Hematopoietic multipotent progenitor cell treated with erythropoietin and hydrocortisone succinate and interleukin-3 and kit ligand, for 6 days (in vitro differentiated cells): ENCODE results near the gene ZCCHC14.
A peak's percentile ranks its signal among the peaks of the same experiment; 100 is the strongest.

Experiments used
- DNase-seq: peaks from one replicate; pipeline ENCODE4 v3.0.0-alpha.2; 2015

Gene ZCCHC14

DNA sequence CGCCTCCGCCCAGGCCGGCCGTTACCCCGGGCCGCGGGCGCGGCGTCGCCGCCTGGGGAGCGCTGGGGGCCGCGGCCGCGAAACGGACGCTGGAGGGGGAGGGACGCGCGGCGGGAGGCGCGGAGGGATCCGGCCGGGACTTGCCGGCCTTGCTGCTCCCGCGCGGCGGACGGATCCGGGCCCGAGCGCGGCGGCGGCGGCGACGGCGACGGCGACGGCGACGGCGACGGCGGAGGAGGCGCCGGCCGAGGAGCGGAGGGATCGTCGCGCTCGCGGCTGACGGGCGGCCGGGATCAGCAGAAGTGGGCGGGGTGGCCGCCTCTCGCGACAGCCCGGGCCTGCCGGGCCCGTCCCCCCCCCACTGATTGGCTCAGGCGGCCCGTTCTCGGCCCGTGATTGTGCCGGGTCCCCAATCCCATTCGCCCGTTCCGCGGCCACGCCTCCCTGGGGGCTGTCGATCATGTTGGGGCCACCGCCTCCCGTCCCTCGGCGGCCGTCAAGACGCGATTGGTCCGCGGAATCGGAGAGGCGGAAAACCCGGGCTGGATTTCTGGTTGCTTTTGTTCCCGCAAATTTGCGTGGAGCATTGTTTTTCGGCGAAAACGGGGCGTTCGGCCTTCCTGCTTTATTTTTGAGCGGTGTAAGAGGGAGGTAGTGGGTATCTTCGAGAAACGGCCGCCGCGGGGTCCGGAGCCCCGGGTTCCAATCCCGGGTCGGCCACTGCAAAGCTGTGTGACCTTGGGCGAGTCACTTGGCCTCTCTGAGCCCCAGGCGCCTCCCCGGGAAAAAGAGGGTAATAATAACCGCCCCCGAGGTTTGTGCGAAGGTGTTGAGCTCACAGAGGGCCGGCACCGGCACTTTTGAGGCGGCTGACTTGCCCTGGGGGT, at the start of gene ZCCHC14:
Gene ZCCHC14 (minus strand): TSS at position 304 of the 887 bp plus-strand sequence. CDS start 786 bp downstream, outside the sequence.
- peak; percentile 98 for DNase-seq

DNA sequence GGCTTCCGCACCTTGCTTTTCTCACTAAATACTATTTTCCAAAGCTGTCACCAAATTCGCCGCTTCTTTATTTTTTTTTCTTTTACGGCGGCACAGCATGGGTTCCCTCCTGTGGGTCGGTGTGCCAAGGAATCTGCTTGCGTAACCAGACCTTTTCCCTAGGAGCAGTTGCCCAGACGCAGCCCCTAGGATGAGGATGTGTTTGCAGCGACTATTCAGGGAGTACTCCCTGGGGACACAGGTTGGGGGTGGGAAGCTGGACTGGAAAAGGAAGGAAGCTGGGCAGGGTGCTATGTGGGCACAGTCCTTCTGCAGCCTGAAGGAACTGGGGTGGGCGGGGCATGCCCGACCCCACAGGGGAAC, 49.0 kb upstream of the ZCCHC14 start:
- no peak for DNase-seq

DNA sequence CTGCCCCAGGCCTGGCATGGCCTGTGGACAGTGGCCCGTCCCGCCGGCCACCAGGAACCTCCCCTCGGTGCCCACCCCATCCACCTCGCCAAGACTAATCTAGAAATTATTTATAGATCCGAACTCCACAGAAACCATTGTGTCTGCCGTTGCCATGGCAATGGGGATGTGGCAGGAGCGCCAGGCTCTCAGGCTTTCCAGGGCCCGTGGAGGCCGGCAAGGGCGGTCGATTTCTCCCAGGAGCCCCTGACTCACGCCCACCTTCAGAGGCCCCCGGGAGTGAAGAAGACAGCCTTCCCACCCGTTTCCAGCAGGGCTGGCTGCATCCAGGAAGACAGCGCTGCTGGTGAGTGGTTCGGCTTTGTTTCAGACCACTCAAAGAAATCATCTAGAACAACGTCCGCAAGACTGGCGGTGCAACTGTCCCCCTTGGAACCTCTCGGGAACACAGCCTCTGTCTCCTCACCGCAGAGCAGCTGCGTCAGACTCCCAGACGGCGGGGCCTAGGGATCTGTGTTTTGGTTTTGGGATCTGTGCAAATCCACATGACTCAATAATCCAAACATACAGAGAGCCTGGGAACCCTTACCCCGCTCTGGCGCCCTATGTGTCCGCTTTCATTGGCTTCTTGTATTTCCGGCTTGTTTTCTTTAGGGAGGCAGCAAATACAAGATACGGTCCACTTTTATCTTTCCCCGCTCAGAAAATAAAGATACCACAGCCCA, 48.5 kb upstream of the ZCCHC14 start:
- no peak for DNase-seq

DNA sequence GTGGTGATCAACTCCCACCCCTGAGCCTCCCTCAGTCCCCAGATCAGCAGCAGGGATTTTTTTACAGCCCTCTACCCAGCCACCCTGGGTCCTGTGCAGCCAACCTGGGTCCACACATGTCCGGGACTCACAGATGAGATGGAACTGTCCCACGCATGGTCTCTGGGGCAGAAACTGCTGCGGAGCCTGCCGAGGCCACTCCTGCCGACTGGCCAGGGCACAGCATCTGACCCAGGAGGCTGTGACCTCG, 48.0 kb upstream of the ZCCHC14 start:
- no peak for DNase-seq

DNA sequence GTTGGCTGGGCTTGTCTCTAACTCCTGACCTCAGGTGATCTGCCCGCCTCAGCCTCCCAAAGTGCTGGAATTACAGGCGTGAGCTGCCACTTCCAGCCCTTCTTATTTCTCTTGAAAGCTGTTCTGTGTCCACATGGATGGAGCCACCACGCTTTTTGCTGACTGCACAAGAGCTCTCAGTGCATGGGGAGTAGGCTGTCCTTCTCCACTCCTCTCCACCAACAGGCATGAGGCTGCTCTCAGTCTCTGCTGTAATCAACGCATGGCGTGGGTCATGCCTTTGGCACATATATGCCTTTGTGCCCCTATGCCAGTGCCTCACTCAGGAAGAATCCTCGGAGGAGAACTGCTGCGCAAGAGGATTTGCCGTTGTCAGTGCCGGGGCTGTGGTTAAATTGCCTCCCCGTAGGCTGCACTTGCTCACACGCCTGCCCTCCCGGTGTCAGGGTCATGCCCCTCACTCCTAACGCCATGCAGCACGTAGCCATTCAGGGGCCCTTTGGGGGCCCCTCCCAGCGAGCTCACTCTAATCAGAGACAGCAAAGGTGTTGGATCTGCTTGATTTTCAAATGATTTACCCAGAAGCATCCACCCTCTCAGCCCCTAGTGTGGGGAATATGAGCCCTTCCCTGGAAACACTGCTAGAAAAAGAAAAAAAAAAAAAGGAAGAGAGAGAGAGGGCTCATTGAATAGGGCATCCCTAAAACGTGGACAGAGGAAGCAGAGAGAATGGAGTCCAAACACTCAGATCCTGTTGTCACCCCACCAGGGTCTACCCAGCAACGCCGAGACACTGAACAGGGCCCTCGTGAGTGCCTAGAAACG, 47.5 kb upstream of the ZCCHC14 start:
- DNase-seq, result no peak

DNA sequence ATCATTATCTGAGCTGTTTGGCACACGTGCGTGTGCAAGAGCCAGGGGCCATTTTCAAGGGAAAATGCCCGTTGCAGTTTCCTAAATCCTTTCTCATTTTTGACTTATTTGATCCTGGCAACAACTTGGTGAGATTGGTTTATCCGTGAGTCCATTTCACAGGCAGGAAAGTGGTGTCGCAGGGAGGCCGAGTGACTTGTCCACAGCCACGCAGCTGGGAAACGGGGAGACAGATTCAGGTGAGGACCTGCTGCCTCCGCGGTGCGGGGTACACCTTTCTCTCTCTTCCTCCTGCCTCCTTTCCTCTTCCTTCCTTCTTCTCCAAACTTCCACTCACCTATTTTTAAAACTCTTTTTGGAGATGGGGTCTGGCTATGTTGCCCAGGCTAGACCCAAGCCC, 46.3 kb upstream of the ZCCHC14 start:
- DNase-seq, result no peak

DNA sequence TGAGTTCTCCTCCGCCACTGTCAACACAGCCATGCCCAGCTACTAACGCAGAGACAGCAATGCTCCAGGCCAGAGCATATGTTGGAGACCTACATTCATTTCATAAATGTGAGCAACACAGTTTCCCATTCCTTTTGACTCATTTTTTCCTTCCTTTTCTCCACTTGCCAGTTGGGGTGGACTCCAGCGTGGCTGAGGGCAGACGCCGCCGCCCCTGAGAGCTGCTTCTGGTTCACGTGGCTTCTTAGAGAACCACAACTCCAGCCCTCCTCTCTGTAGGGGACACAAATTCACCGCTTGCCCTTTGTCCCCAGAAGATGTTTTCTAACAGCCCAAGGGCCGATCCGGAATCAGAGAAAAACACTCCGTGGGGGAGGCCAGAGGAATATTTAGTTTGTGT, 45.8 kb upstream of the ZCCHC14 start:
- no peak for DNase-seq

DNA sequence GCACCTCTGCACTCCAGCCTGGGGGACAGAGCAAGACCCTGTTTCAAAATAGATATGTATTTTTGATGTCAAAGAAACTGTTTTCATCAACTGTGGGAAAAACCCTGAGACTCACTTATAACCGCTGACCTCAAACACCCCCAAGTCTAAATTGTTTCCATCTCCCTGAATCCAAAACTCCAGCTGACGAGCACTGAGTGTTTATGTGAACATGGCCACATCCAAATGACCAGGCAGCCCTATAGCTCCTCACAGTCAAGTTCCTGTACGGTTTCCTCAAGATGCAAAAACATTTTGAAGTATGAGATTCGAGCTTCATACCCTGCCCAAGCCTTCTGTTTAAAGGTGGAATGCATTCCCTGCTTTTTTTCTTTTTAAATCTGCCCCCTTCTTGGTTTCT, 45.3 kb upstream of the ZCCHC14 start:
- DNase-seq, result no peak

DNA sequence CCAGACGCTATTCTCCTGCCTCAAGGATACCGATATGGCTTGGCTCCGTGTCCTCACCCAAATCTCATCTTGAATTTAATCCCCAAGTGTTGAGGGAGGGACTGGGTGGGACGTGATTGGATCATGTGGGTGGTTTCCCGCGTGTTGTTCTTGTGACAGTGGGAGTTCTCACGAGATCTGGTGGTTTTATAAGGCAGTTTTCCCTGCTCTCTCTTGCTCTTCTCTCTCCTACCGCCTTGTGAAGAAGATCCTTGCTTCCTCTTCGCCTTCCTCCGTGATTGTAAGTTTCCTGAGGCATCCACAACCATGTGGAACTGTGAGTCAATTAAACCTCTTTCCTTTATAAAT, 43.9 kb upstream of the ZCCHC14 start:
- no peak for DNase-seq

DNA sequence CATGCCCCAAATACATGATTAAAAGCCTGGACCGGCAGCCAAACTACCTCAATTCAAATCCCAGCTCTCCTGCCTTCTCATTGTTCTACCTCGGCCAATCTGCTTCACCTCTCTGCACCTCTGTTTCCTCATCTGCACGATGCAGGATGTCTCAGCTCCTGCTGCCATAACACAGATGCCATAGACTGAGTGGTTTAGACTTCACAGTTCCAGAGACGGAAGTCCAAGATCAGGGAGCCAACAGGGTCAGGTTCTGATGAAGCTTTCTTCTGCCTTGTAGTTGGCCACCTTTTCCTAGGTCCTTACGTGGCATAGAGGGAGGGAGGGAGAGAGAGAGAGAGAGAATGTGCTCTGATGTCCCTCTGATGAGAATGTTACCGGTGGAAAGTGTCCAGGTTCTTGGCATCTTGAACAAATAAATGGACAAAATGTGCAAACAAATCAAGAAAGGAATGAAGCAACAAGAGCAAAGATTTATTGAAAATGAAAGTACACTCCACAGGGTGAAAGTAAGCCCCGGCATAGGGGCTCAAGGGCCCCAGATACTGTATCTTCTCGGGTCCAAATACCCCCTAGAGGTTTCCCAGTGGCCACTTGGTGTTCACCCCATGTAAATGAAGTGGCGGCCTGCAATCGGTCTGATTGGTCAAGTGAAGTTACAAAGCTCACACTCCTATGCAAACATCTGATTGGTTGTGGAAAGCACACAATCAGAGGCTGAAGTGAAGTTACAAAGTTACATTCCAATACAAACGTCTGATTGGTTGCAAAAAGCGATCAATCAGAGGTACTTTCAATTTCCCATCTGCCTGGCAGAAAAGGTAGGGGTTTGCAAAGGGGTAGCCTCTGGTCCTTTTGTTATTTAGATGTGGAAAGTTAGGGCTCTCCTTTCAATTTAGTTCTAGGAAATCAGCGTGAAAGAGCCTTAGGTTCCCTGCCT, 43.3 kb upstream of the ZCCHC14 start:
- no peak for DNase-seq

DNA sequence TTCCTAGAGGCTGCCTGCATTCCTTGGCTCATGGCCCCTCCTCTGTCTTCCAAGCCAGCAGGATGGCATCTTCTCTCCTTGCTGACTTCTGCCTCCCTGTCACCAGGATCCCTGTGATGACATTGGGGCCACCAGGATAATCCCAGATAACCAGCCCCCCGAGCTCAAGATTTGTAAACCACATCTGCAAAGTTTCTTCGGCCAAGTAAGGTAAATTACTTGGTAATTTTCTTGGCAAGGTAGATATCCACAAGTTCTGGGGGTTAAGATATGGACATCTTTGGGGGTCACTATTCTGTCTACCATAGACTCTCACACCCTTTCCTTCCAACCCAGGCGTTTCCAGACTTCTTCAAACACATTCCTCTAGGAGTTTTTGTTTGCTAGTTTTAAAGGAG, 42.6 kb upstream of the ZCCHC14 start:
- no peak for DNase-seq

DNA sequence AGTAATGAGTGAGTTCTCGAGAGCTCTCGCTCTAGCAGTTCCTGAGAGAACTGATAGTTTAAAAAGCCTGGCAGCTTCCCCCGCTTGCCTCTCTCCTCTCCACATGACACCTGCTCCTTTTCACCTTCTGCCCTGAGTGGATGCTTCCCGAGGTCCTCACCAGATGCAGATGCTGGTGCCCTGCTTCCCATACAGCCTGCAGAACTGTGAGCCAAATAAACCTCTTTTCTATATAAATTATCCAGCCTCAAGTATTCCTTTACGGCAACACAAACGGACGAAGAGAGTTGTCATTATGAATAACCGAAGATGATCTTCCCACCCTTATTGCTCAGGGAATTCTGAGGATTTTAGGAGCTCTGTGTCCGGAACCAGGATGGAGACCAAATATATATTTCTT, 41.9 kb upstream of the ZCCHC14 start:
- DNase-seq, result no peak

DNA sequence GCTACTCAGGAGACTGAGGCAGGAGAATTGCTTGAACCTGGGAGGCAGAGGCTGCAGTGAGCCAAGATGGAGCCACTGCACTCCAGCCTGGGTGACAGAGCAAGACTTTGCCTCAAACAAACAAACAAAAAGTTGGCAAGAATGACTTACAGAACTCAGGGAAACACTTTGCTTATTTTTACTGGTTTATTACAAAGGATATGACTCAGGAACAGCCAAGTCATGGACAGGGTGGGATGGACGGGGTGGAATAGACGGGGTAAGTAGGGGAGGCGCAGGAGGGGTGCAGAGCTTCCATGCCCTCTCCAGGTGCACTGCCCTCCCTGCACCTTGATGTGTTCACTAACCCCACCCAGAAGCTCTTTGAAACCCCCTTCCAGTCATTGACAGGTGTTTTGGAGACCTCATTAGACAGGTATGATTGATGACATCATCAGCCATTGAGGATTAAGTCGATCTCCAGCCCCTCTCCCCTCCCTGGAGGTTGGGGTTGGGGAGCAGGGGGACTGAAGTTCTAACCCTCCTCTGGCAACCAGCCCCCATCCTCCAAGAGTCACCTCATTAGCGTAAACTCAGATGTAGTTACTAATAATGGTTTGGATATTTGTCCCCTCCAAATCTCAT, 41.3 kb upstream of the ZCCHC14 start:
- no peak for DNase-seq

DNA sequence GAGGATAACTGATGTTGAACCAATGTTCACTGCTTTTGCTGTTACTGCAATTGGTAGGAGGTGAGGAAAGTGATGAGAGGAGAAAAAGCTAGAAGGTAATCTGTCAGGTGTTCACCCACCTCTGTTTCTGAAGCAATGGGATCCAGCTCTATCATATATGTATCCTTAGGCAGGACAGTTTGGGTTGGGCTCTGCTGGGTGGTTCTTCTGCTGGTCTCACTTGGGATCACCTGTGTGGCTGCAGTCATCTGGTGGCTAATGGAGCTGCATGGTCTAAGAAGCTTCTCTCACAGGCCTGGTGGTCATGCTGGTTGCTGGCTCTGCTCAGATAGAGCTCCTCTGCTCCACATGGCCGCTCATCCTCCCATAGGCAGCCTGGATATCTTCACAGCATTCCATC, 40.2 kb upstream of the ZCCHC14 start:
- no peak for DNase-seq

DNA sequence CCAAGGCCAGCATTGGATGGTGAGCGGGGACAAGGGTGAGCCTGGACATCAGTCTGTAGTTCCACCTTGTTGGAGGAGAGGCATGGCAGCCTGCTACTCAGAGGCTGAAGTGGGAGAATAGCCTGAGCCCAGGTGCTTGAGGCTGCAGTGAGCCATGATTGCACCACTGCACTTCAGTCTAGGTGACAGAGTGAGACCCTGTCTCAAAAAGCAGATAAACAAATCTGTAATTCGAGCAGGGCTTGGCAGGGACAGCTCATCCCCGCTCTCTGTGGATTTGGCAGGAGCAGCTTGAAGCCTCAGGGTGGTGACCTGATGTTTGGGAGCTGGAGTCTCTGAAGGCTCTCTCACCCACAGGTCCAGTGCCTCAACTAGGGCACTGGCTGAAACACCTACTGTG, 38.6 kb upstream of the ZCCHC14 start:
- no peak for DNase-seq

DNA sequence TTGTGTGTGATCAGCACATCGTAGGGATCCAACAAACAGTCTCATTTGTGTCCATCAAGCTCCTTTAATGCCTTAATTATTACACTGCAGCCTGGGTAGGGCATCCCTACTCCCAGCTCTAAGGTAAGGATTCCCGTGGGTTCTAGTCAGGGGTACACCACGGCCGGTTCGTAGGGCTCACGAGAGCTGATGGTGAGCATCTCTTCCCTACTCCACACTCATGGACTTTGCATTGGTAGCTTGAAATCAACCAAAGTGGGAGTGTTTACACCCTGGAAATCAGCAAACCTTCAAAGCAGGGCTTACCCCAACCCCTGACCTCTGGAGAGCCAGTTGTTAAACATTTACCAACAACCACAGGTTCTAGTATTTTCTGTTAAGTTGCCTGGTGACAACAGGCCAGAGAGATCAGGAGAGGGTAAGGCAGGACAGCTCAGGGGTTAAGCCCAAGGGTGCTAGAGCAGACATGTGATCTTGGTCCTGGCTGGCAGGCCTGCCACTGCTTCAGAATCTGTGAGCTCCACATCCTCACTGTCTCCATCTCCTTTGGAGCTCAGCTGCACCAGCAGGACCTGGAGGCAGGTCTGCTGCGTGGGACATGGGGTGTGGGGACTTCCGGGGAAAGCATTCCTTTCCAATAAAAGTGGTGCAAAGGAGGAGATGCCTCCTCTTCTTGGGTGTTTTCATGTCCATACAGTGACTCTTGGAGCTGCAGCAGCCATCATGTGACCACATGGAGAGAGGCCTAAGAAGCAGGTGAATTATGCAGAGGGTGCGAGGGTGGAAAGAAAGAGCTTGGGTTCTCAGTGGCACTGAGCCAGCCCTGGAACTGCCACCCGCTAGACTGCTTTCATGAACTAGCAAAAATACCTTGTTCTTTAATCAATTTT, 36.1 kb upstream of the ZCCHC14 start:
- DNase-seq, result no peak

DNA sequence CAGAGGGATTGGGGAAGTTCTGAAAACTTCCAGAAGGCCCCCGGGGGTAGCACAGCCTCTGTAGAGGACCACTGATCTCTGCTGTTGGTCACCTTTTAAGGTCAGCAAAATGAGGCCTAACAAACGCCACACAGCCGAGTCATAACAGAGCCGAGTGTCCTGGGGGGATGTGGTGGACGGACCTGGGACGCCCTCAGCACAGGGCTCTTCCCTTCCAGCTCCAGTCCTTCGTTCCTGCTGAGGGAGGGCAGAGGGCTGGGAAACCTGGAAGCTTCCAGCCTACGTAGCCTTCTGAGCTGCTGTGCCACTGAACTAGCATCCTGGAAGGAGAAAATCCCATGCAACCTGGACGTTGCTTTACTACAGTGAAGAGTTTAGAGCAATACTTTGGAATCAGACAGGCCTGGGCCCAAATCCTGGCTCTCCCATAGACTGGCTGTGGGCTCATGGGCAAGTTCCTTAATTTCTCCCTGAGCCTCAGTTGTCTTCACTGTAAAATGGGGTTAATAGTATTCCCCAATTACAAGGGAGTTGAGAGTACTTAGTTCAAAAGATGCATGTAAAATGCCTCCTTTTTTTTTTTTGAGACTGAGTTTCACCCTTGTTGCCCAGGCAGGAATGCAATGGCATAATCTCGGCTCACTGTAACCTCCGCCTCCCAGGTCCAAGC, 34.4 kb upstream of the ZCCHC14 start:
- no peak for DNase-seq

DNA sequence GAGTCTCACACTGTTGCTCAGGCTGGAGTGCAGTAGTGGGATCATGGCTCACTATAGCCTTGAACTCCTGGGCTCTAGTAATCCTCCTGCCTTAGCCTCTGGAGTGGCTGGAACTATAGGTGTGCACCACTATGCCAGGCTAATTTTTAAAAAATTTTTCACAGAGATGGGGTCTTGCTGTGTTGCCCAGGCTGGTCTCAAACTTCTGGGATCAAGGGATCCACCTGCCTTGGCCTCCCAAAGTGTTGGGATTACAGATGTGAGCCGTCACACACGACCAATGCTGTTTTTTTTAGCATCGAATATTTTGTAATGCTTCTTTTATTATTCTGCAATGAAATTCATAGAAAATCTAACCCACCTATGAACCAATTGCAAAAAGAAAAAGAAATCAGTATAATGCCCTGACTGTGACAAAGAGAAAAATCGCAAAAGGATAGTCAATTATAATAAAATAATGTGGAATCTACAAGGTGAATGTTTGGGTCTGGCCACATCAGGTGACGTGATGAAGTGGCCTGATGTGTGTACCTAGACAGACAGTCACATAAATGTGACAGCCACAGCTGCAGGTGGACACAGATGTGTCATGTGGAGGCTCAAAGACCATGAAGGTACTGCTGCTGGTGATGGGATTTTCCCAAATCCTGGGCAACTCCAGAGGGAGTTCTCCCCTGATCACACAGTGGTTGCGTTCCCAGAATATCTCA, 33.6 kb upstream of the ZCCHC14 start:
- DNase-seq, result no peak

DNA sequence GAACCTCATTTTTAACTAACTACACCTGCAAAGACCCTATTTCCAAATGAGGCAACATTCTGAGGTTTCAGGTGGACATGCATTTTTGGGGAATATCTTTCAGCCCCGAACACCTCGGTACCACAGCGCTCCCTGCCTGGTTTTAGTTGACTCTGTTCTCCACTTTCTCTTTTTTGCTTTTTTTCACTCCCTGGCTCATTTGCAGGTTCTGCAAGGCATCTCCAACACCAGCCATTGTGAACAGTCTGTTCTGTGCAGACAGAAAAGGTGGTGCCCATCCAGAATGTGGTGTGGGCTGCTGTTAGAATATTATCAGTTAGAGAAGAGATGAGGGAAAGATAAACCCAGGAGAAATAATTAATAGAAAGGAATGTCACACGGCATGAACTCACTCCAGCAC, 32.5 kb upstream of the ZCCHC14 start:
- DNase-seq, result no peak

DNA sequence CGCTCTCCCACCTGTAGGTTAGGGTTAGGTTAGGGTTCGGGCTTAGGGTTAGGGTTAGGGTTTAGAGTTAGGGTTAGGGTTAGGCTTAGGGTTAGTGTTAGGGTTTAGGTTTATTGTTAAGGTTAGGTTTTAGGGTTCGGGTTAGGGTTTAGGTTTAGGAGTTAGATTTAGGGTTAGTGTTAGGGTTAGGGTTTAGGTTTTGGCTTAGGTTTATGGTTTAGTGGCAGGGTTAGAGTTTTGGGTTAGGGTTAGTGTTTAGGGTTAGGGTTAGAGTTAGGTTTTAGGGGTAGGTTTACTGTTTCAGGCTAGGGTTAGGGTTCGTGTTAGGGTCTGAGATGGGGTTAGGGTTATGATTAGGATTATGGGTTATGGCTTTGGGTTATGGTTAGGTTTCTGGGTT, 31.6 kb upstream of the ZCCHC14 start:
- DNase-seq, result no peak
